Stimulated activated naive CD8-positive, alpha-beta T cell treated with anti-CD3 and anti-CD28 coated beads, Interleukin-15, amount 100 ng/mL, for 72 hours (primary cell): ENCODE results near the gene WBP1.
"Not testable (repeated sequence)": the region's sequence is repeated elsewhere in the genome, so short reads cannot be mapped to it uniquely, and the experiment has no call there.

Experiments
- ATAC-seq: fragments of 150-1000 bp; cut with Tn5 transposase; 2 replicates; pipeline ENCODE4 v1.10.0; 2021; ENCODE audit warnings: mild to moderate bottlenecking, moderate library complexity
- DNase-seq, 2 donors: peaks; one replicate each; pipeline ENCODE4 v3.0.0; 2021 to 2022
- H3K27ac Mint-ChIP-seq, 2 donors: one replicate each; pipeline ENCODE4 v1.8.0; 2022; ENCODE audit warnings: mild to moderate bottlenecking in 2 of 2, mixed read lengths in 2 of 2, moderate library complexity in 2 of 2
- H3K27me3 Mint-ChIP-seq: one replicate; pipeline ENCODE4 v1.8.0; 2022; ENCODE audit warnings: mixed read lengths
- H3K4me1 Mint-ChIP-seq: one replicate; pipeline ENCODE4 v1.8.0; 2022; ENCODE audit warnings: mild to moderate bottlenecking, mixed read lengths
- H3K4me3 Mint-ChIP-seq, 2 donors: one replicate each; pipeline ENCODE4 v1.8.0; 2022; ENCODE audit warnings: mild to moderate bottlenecking in 2 of 2, mixed read lengths in 2 of 2, moderate library complexity in 1 of 2
- H3K9me3 Mint-ChIP-seq, 2 donors: one replicate each; pipeline ENCODE4 v1.8.0; 2022; ENCODE audit warnings: mixed read lengths in 2 of 2

The WBP1 gene

DNA sequence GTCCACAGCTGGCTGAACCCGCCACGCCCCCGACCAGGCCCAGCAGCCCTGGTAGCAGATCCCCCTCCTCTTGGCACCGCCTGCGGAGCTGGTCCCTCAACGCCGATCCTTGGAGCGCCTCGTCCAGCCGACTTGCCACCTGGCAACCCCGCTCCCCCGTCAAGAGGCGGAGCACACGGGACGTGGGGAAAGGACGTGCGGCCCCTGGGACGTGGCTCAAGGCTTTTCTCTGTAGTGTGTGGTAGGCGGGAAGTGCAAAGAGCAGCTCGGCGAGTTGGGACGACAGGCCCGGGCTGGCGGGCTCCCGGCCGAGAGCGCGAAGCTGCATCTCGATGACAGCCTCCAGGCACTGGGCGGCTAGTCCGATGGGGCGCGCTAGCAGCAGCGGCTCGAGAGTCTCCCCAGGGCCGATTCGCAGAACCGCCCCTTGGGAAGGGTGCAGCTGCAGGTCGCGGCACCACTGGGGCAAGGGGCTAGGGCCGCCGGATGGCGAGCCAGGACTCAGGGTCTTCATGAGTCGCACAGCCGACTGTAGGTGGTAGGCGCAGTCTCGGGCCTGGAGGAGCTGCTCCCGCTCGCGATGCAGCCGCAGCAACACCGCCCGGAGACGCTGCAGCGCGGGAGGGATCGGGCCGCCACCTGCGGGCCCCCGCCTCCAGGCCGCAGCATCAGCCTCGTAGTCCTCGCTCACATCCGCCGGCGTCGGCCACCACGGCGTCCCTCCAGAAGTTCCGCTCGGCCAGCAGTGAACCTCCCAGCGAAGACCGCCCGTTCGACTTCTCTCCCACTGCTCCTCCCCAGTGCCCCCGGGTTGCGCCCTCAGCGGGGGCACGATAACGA is 23.9 kb downstream of the WBP1 start:
- peaks cover 54% of the 10 kb centered on the region for H3K4me1 Mint-ChIP-seq
- ATAC-seq: peak; percentile 67

DNA sequence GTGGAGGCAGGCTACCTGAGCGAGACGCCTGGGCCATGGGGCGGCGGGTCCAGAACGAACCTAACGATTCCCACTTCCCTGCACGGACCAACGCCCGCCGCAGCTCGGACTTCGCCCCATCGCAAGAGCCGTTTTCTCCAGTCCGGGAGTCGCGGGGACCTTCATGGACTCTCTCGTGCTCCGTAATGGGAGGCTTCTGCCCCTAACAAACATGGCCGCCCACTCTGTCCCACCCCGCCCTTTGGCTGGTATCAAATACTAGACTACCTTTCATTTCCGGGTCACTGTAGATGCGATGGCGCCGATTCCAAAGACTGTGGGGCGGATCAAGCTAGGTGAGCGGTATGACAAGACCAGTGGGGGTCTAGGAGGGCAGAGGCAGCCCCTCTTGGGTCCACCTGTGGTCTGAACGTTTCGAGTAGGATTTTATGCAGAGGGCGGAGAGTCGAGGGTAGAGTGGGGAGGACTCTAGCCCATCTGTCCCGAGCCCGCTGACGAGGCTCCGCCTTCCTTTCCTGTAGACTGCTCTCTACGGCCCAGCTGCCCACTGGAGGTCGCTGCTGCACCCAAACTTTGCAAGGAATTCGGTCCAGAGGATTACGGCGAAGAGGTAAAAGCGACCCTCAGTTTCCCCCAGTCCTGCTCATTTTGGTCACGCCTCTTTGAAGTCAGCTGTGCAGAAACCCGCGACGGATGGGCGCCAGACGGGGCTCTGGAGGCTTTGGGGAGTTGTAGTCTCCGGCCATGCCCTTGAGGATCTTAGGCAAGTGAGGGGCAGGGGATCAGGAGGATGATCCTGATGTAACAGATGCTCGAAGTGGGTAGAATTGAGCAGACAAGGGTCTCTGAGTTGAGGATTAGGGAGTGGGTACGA is 24.8 kb downstream of the WBP1 start, which contains the start of the genes CCDC142 and TTC31:
CCDC142 (minus strand) TSS at position 198 of the 874 bp plus-strand sequence; CDS start at position 37, 161 bp downstream.
TTC31 (plus strand) TSS at position 281 of the 874 bp plus-strand sequence; CDS start at position 296, 15 bp downstream.
- H3K9me3 Mint-ChIP-seq: no peaks in the 10 kb centered on the region

More for the DNA sequence above, 23.9 kb downstream of the WBP1 start:
- Mint-ChIP-seq H3K27ac (peak overlapping the region; percentile 99), H3K4me3 (peak overlapping the region; percentile 94 to 98), H3K27me3 (no peaks in the 10 kb centered on the region), H3K9me3 (no peaks in the 10 kb centered on the region)
- peak; percentile 70 for DNase-seq

DNA sequence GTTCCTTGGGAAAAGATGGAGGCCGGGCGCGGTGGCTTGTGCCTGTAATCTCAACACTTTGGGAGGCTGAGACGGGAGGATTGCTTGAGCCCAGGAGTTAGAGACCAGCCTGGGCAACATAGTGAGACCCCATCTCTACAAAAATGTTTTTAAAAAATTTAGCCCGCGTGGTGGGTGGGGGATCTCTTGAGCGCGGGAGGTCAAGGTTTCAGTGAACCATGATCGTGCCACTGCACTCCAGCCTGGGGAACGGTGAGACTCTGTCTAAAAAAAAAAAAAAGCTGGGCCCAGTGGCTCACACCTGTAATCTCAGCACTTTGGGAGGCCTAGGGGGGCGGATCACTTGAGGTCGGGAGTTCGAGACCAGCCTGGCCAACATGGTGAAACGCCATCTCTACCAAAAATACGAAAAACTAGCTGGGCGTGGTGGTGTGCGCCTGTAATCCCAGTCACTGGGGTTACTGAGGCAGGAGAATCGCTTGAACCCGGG is 25.5 kb downstream of the WBP1 start:
- H3K4me3 Mint-ChIP-seq: peak overlapping the region; percentile 94 to 98

More for the DNA sequence above, 24.8 kb downstream of the WBP1 start, which contains the start of the genes CCDC142 and TTC31:
- peaks cover 48% of the 10 kb centered on the region for H3K4me1 Mint-ChIP-seq
- H3K4me3 Mint-ChIP-seq: peak within 1 kb of the TSS; percentile 94 to 98
- H3K27me3 Mint-ChIP-seq: no peaks in the 10 kb centered on the region
- DNase-seq (peak; percentile 90 to 94), ATAC-seq (peak; percentile 95)
- peak within 1 kb of the TSS; percentile 99 for H3K27ac Mint-ChIP-seq

DNA sequence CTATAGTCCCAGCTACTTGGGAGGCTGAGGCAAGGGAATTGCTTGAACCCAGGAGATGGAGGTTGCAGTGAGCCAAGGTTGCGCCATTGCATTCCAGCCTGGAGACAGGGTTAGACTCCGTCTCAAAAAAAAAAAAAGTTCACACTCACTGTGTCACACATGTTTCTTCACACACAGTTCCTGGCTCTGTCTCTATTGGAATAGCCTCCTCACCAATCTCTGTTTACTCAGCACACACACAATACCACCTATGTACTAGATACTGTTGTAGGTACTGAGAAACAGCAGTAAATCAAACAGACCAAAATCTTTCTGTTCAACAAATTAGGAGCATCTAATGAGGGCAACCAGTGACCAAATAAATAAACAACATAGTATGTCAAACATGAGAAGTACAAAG is 27.9 kb downstream of the WBP1 start:
- Mint-ChIP-seq H3K4me1 (peaks cover 30% of the 10 kb centered on the region), H3K27ac (peak overlapping the region in 1 of 2 donors; percentile 43), H3K4me3 (no peak overlapping the region), H3K9me3 (no peaks in the 10 kb centered on the region), H3K27me3 (no peaks in the 10 kb centered on the region)
- no peak for DNase-seq
- no peak for ATAC-seq

More for the DNA sequence above, 25.5 kb downstream of the WBP1 start:
- Mint-ChIP-seq H3K4me1 (peaks cover 48% of the 10 kb centered on the region), H3K27ac (peak overlapping the region; percentile 99)
- ATAC-seq, H3K27me3 Mint-ChIP-seq, H3K9me3 Mint-ChIP-seq, DNase-seq: not testable (repeated sequence)

DNA sequence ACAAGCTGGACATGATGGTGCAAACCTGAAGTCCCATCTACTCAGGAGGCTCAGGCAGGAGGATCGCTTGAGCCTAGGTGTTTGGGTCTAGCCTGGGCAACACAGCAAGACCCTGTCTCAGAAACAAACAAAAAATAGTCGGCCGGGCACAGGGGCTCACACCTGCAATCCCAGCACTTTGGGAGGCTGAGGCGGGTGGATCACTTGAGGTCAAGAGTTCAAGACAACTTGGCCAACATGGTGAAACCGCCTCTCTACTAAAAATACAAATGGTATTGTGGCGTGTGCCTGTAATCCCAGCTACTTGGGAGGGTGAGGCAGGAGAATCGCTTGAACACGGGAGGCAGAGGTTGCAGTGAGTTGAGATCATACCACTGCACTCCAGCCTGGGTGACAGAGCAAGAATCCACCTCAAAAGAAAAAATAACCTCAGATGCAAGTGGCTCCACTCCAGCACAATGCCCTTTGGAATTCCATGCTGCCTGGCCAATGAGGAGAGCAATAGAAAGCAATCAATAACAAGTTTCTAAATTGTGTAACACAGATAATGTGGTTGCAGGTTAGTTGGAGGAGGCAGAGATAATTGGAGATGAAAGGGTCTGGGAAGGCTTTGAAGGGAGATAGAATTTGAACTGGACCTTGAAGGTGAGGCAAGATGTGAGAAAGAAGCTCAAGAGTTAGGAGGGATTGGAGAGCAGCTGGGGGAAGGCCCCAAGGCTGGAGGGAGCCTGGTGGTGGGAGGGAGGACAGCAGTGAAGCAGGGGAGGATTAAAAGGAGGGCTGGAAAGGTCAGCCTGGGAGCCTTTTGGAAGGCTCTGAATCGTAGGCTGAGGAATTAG is 30.6 kb downstream of the WBP1 start:
- peak overlapping the region in 1 of 2 donors; percentile 1 for H3K27ac Mint-ChIP-seq

DNA sequence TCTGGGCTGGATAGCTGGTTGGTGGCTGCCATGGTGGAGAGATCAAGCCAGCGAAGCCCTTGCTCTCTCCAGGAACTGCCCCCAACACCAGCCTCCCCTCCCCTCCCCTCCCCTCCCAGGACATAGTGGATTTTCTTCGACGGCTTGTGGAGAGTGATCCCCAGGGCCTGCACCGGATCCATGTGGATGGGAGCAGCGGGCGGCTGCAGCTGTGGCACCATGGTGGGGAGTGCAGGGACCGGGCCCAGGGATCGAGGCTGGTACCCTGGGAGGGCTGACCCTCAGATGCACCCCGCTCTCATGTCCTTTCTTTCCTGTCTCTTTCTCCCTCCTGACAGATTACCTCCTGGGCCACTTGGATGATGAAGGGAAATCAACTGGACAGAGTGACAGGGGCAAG is 31.7 kb downstream of the WBP1 start:
- no peaks in the 10 kb centered on the region for H3K27me3 Mint-ChIP-seq
- no peak overlapping the region for H3K4me3 Mint-ChIP-seq
- H3K4me1 Mint-ChIP-seq: peaks cover 6% of the 10 kb centered on the region
- DNase-seq (no peak), ATAC-seq (peak; percentile 26)
- H3K9me3 Mint-ChIP-seq: no peaks in the 10 kb centered on the region
- H3K27ac Mint-ChIP-seq: no peak overlapping the region

More for the DNA sequence above, 30.6 kb downstream of the WBP1 start:
- ATAC-seq (no peak), DNase-seq (no peak)
- peaks cover 11% of the 10 kb centered on the region for H3K4me1 Mint-ChIP-seq
- no peak overlapping the region for H3K4me3 Mint-ChIP-seq
- no peaks in the 10 kb centered on the region for H3K9me3 Mint-ChIP-seq
- H3K27me3 Mint-ChIP-seq: no peaks in the 10 kb centered on the region

DNA sequence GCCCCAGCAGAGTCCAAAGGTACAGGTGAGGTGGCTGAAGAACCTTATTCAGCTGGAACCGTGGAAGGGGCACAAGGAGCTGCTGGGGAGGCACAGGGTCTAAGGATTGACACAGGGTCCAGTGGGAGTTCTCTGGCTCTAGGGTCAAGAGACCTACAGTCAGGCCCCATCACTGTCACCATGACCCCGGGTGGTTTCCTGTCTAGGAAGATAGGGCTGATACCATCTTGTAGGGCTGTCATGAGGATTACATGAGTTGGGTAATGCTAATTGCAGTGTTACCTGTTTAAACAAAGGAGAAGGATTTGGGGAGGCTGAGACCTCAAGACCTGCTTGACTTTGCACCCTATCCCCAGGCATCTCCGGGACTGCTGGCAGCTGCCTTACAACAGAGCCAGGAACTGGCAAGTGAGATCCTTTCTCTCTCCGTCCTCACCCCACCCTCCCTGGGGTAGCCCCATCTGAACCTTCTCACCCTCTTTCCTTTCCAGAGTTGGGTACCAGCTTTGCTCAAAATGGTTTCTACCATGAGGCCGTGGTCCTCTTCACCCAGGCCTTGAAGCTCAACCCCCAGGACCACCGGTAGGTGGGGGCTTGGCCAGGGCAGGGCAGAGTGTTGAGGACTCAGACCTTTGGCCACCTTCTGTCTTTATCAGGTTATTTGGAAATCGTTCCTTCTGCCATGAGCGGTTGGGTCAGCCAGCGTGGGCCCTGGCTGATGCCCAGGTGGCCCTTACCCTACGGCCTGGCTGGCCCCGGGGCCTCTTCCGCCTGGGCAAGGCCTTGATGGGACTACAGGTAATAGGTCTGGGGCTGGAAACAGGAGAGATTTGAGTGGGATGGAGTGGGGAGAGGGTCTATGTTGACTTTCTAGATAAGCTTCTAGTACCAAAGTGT is 33.7 kb downstream of the WBP1 start:
- no peak overlapping the region for H3K4me3 Mint-ChIP-seq
- H3K9me3 Mint-ChIP-seq: no peaks in the 10 kb centered on the region
- ATAC-seq (no peak), DNase-seq (no peak)
- H3K27ac Mint-ChIP-seq: no peak overlapping the region
- no peaks in the 10 kb centered on the region for H3K27me3 Mint-ChIP-seq
- peaks cover 2% of the 10 kb centered on the region for H3K4me1 Mint-ChIP-seq

DNA sequence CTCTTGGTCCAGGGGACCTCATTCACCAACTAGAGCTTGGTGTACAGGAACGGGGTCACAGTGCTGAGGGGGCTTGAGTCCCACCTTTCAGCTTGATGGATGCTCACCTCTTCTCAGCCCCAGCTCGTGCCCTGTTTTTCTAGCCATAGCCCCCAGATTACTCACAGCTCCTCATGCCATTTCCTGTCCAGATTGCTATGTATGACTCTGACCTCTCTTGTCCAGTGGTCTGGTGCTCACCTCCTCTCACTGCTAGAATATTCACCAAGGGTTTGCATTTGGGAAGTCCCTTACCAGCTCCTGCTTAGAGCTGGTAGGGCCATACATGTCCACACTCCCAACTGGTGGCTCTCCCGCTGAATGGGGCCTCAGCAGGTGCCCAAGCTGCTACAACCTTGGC is 35.3 kb downstream of the WBP1 start:
- Mint-ChIP-seq H3K27me3 (peaks cover 12% of the 10 kb centered on the region), H3K9me3 (no peaks in the 10 kb centered on the region), H3K4me3 (no peak overlapping the region), H3K27ac (no peak overlapping the region), H3K4me1 (peaks cover 13% of the 10 kb centered on the region)
- ATAC-seq (no peak), DNase-seq (no peak)

DNA sequence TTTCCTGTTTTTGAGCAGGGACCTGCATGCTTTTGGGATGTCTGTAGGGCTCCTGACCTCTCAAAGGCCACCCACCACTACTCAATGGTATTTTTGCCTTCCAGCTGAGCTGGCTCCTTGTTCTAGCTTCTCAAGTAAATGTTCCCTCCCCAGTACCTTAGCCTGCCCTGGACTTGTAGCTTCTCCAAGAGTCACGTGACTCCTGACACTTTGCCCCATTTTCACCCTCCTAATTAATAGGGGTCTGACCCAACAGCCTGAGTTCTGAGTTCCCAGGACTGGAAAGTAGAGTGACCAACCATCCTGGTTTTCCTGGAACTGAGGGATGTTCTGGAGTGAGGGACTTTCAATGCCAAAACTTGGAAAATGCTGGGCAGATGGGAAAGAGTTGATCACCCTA is 37.2 kb downstream of the WBP1 start:
- H3K4me1 Mint-ChIP-seq: peaks cover 29% of the 10 kb centered on the region
- ATAC-seq (no peak), DNase-seq (no peak)
- H3K27ac Mint-ChIP-seq: no peak overlapping the region
- no peaks in the 10 kb centered on the region for H3K9me3 Mint-ChIP-seq
- H3K4me3 Mint-ChIP-seq: no peak overlapping the region
- peaks cover 31% of the 10 kb centered on the region for H3K27me3 Mint-ChIP-seq

DNA sequence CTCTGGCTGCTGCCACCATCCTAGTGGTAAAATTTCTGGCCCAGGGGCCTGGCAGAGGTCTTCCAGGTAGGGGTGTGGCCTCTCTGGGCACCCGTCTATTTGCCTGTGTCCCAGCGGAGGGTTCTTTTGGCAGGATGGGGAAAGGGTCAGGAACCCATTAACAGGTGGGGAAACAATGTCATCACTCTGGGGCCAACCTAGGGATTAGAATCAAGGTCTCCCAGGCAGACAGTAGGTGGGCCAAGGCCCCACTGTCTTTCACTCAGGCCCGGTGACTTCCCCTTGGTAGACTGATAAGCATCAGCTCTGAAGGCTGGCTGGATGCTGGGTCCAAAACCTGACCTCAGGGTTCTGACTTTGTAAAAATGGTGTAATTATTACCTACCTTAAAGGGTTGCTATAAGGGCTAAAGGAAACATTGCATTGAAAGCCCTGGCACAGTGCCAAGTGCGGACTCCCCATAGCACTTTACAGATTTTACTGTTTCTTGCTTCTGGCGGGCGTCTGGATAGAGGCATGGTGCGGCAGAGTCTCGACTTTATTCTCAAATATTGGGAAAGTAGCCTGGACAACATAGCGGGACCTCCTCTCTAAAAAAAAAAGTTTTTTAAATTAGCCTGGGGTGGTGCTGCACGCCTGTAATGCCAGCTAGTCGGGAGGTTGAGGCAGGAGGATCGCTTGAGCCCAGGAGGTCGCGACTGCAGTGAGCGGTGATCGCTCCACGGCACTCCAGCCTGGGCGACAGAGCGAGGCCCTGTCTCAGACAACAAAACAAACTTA is 38.9 kb downstream of the WBP1 start:
- DNase-seq (no peak), ATAC-seq (no peak)
- Mint-ChIP-seq H3K4me1 (peaks cover 34% of the 10 kb centered on the region), H3K4me3 (peak overlapping the region; percentile 88 to 89), H3K27ac (no peak overlapping the region), H3K27me3 (peaks cover 49% of the 10 kb centered on the region), H3K9me3 (no peaks in the 10 kb centered on the region)

DNA sequence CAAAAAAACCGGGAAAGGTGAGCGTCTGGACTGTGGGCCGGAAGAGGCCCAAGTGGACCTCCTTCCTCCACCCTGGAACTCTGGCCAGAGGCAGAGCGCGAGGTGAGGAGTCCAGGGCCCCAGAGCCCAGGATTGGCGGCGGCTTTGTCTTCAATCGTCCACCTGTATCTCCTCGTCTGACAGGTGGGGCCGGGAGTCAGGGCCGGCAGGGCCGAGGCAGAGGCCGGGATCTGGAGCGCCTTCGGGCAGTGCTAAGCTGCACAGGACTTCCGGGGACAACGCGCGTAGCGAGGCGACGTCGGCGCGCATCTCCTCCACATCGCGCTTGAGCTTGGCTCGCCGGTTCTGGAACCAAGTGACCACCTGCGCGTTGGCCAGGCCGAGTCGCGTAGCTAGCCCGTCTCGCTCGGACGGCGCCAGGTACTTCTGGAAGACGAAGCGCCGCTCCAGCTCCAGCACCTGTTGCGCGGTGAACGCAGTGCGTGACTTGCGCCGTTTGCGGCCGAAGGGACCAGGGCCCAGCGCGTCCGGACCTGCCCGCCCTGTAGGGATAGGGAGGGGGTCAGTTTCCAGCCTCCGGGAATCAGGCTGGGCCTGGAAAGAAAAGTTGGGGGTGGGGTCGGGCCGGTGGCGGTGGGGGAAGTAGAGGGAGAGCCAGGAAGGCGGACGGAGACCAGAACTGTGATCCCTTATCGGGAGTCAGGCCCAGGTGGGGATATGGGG is 39.7 kb downstream of the WBP1 start:
- peak overlapping the region; percentile 56 to 59 for H3K27ac Mint-ChIP-seq
- H3K27me3 Mint-ChIP-seq: peaks cover 56% of the 10 kb centered on the region
- peaks cover 41% of the 10 kb centered on the region for H3K4me1 Mint-ChIP-seq
- peak; percentile 44 for ATAC-seq
- DNase-seq: peak in 1 of 2 donors; percentile 35
- no peaks in the 10 kb centered on the region for H3K9me3 Mint-ChIP-seq
- H3K4me3 Mint-ChIP-seq: peak overlapping the region; percentile 88 to 89

DNA sequence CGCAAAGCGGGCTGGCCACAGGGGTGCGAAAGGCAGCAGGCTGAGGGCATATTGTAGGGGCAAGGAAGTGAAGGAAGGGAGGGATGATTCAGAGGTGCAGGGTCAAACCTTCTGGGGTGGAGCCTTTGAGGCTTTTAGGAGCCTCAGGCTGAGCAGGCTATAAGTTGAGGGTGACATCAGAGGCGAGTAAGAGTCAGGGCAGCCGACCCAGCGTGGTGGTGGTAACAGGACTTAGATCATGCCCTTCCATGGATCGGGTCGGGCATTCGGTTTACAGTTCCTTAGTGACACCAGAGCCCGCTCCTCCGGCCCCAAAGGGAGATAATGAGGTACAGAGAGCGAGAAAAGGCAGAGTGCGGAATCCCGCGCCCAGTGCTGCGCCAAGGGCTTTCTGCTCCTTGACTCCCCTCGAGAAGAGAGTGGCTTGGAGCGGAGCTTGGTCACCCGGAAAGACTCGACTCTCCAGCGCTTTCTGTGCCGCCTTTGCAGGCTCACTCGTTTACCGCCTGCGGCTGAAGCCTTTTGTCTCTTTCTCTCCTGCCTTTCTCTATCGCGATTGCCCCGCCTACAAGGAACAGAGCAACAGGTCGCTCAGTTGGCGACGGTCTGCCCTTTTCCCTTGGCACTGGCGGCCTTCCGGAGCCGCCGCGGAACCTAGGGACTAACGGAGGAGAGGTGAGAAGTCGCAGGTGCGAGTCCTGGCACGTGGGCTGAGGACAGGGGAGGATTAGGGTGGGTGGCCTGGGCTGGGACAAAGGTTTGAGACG is 40.4 kb downstream of the WBP1 start:
- DNase-seq (peak in 1 of 2 donors; percentile 40), ATAC-seq (peak; percentile 56)
- peaks cover 49% of the 10 kb centered on the region for H3K4me1 Mint-ChIP-seq
- peak overlapping the region; percentile 88 to 89 for H3K4me3 Mint-ChIP-seq
- H3K27ac Mint-ChIP-seq: peak overlapping the region; percentile 59 to 66
- peaks cover 64% of the 10 kb centered on the region for H3K27me3 Mint-ChIP-seq
- no peaks in the 10 kb centered on the region for H3K9me3 Mint-ChIP-seq
